PC-9 (cell line): ENCODE data around the gene TSTD1. TPM values are rescaled to one million over a fixed set of nuclear protein-coding genes. Genes with fewer than 3 reads are reported as not detected.

Source experiments
- BruUV-seq: library from RNA; stranded (reverse); fragments of 400-500 nt; replicated peaks from 2 replicates; lab custom pipeline; 2021; lab: Mats Ljungman, UMichigan
- CTCF ChIA-PET: fragments of 300-600 bp; sonication (Branson Sonifier 250); formaldehyde crosslinking; loops from one replicate; lab custom pipeline; 2022; ENCODE audit warnings: antibody characterized with exemption; lab: Charles Lee
- POLR2A ChIA-PET: fragments of 300-600 bp; sonication (Branson Sonifier 250); formaldehyde crosslinking; loops from one replicate; lab custom pipeline; 2022; ENCODE audit warnings: antibody characterized with exemption; ENCODE audit not compliant: unreplicated experiment; lab: Charles Lee
- DNase-seq, 2 experiments: peaks; one replicate each; pipeline versions ENCODE4 v3.0.0 to v3.0.0-alpha.2; 2015 to 2022; ENCODE audit warnings: mixed read lengths in 1 of 2
- H2AFZ ChIP-seq: fragments of 200-600 bp; sonication (generic); 2 replicates; pipeline ENCODE4 v1.8.1; 2017; ENCODE audit warnings: antibody characterized with exemption
- H3F3A ChIP-seq: fragments of 200-600 bp; sonication (generic); 2 replicates; pipeline ENCODE4 v1.8.1; 2017; ENCODE audit warnings: antibody characterized with exemption, mild to moderate bottlenecking, low read depth; ENCODE audit not compliant: insufficient read depth
- H3K27ac ChIP-seq: fragments of 200-600 bp; sonication (generic); 2 replicates; pipeline ENCODE4 v1.6.1; 2016; ENCODE audit warnings: mixed run types
- H3K27me3 ChIP-seq: fragments of 200-600 bp; sonication (generic); 2 replicates; pipeline ENCODE4 v1.6.1; 2016; ENCODE audit warnings: low read depth, mixed run types; ENCODE audit not compliant: insufficient read depth
- H3K36me3 ChIP-seq: fragments of 200-600 bp; sonication (generic); 2 replicates; pipeline ENCODE4 v1.6.1; 2016; ENCODE audit warnings: low read depth, mixed run types
- H3K4me1 ChIP-seq: fragments of 200-600 bp; sonication (generic); replicated peaks from 2 replicates; pipeline ENCODE4 v1.6.1; 2016; ENCODE audit warnings: mixed run types; ENCODE audit not compliant: insufficient read depth
- H3K4me2 ChIP-seq: fragments of 200-600 bp; sonication (generic); 2 replicates; pipeline ENCODE4 v1.6.1; 2017; ENCODE audit warnings: mixed run types
- H3K4me3 ChIP-seq: fragments of 200-600 bp; sonication (generic); 2 replicates; pipeline ENCODE4 v1.6.1; 2016; ENCODE audit warnings: mixed run types
- H3K79me2 ChIP-seq: fragments of 200-600 bp; sonication (generic); 2 replicates; pipeline ENCODE4 v1.6.1; 2017; ENCODE audit warnings: low read depth, mixed run types
- H3K9me2 ChIP-seq: fragments of 200-600 bp; sonication (generic); 2 replicates; pipeline ENCODE4 v1.8.1; 2017; ENCODE audit warnings: mild to moderate bottlenecking; ENCODE audit not compliant: insufficient read depth
- H3K9me3 ChIP-seq: fragments of 200-600 bp; sonication (generic); 2 replicates; pipeline ENCODE4 v1.8.1; 2016; ENCODE audit warnings: low read depth; ENCODE audit not compliant: insufficient read depth
- H4K20me1 ChIP-seq: fragments of 200-600 bp; sonication (generic); 2 replicates; pipeline ENCODE4 v1.8.1; 2017; ENCODE audit not compliant: insufficient read depth
- EZH2 ChIP-seq: fragments of 200-600 bp; sonication (generic); IDR thresholded peaks from 2 replicates; pipeline ENCODE4 v1.8.0; 2017; ENCODE audit warnings: antibody characterized with exemption, low read depth
- intact Hi-C: fragments of 100-400 bp; cut with micrococcal nuclease; formaldehyde crosslinking; loops from one replicate; pipeline ENCODE4 v1.10.0; 2022; ENCODE audit not compliant: unreplicated experiment
- total RNA-seq: library from RNA; stranded (reverse); gene quantifications from 2 replicates; pipeline ENCODE4 v1.2.3, GENCODE V29; 2021
- TF ChIP-seq, protein P1 (sequence below): fragments of 200-600 bp; sonication (generic); conservative IDR thresholded peaks from 2 replicates; pipeline ENCODE4 v1.6.1; 2017; ENCODE audit warnings: mixed run types, antibody characterized with exemption, mild to moderate bottlenecking, moderate library complexity

Gene TSTD1
- total RNA-seq, 1 experiment from 2014 or later: 51.4 TPM

- Histone ChIP-seq H3K27me3 (no peaks in the 10 kb centered on the region), H3K27ac (peak overlapping the region; percentile 97), H2AFZ (no peak overlapping the region), H3K4me2 (peak overlapping the region; percentile 91), H3K36me3 (no peaks in the 10 kb centered on the region), H3F3A (peaks cover 46% of the 10 kb centered on the region), H3K9me3 (no peaks in the 10 kb centered on the region), H3K79me2 (peaks cover 44% of the 10 kb centered on the region), H3K4me1 (peaks cover 45% of the 10 kb centered on the region), H3K4me3 (peak overlapping the region; percentile 59), H3K9me2 (no peaks in the 10 kb centered on the region), H4K20me1 (peaks cover 28% of the 10 kb centered on the region)
- CTCF ChIA-PET: interaction anchor here (1.0 kb wide), 1 partner anchor 24 kb away, joined by 3 read pairs; no protein-coding TSS in a partner anchor
- intact Hi-C loops: loop anchor here (2.0 kb wide), 2 partner anchors 17 to 25 kb away; partner anchors contain the start of gene TSTD1
- peak in 1 of 2 experiments; percentile 85 for DNase-seq
- BruUV-seq: no TSS peak
- TF ChIP-seq, protein P1, sequence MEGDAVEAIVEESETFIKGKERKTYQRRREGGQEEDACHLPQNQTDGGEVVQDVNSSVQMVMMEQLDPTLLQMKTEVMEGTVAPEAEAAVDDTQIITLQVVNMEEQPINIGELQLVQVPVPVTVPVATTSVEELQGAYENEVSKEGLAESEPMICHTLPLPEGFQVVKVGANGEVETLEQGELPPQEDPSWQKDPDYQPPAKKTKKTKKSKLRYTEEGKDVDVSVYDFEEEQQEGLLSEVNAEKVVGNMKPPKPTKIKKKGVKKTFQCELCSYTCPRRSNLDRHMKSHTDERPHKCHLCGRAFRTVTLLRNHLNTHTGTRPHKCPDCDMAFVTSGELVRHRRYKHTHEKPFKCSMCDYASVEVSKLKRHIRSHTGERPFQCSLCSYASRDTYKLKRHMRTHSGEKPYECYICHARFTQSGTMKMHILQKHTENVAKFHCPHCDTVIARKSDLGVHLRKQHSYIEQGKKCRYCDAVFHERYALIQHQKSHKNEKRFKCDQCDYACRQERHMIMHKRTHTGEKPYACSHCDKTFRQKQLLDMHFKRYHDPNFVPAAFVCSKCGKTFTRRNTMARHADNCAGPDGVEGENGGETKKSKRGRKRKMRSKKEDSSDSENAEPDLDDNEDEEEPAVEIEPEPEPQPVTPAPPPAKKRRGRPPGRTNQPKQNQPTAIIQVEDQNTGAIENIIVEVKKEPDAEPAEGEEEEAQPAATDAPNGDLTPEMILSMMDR: no peak
- TF ChIP-seq EZH2: no peak
- POLR2A ChIA-PET: interaction anchor here (1.0 to 1.9 kb wide), 2 partner anchors 17 to 24 kb away, joined by 3 to 8 read pairs; partner anchors contain the start of genes TSTD1 and USF1
Observed at GRCh38 chr1:161021970-161022353, 16.8 kb downstream of the TSTD1 start.

DNA sequence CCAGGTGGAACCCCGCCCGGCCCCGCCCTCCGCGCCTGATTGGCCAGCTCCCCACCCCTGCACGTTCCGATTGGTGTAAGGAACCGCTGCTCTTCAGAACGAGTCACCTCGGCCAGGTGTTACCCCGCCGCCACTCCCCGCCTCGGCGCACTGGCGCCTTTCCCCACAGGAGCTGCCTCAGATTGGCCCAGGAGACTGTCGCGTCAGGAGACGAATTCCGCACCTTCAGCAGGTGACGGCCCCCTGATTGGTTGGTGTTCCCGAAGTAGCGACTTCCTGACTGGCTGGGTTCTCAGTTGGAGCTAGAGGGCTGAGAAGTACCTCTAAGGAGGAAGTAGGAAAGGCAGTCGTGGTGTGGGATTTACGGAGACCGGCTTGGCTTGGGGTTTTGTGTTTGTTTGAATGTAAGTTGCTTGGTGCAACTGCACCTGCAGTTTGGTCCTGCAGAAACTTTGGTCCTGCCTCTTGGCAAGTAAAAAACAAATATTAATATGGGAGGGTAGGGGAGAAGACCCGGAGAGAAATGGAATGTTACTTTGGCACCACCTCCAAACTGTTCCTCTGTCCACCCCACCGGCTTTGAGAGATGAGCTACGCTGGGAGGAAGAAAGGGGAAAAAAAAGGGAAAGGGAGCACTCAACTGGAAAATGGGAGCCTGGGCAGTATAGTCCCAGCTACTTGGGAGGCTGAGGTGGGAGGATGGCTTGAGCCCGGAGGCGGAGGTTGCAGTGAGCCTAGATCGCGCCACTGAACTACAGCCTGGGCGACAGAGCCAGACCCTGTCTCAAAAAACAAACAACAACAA lies 17.4 kb downstream of the TSTD1 start:
- intact Hi-C loops: loop anchor here (2.0 kb wide), 2 partner anchors 17 to 25 kb away; partner anchors contain the start of gene TSTD1
- Histone ChIP-seq H3K9me2 (no peaks in the 10 kb centered on the region), H4K20me1 (peaks cover 28% of the 10 kb centered on the region), H3K9me3 (no peaks in the 10 kb centered on the region), H2AFZ (no peak overlapping the region), H3K4me1 (peaks cover 49% of the 10 kb centered on the region), H3K27me3 (no peaks in the 10 kb centered on the region), H3K4me3 (peak overlapping the region; percentile 93), H3K79me2 (peaks cover 50% of the 10 kb centered on the region), H3K27ac (peak overlapping the region; percentile 97), H3K4me2 (peak overlapping the region; percentile 93), H3K36me3 (no peaks in the 10 kb centered on the region), H3F3A (peaks cover 46% of the 10 kb centered on the region)
- ChIA-PET CTCF (interaction anchor here (0.6 to 1.3 kb wide), 6 partner anchors 17 to 241 kb away, joined by 3 to 6 read pairs (median 4); partner anchors contain the start of genes NECTIN4 and TSTD1), POLR2A (interaction anchor here (0.6 to 1.9 kb wide), 13 partner anchors 9 to 939 kb away, joined by 3 to 24 read pairs (median 4); partner anchors contain the start of genes NECTIN4, TSTD1 and USF1)
- DNase-seq: peak; percentile 99
- BruUV-seq: TSS peak; percentile 93
- TF ChIP-seq EZH2: no peak
- TF ChIP-seq, protein P1: no peak

DNA sequence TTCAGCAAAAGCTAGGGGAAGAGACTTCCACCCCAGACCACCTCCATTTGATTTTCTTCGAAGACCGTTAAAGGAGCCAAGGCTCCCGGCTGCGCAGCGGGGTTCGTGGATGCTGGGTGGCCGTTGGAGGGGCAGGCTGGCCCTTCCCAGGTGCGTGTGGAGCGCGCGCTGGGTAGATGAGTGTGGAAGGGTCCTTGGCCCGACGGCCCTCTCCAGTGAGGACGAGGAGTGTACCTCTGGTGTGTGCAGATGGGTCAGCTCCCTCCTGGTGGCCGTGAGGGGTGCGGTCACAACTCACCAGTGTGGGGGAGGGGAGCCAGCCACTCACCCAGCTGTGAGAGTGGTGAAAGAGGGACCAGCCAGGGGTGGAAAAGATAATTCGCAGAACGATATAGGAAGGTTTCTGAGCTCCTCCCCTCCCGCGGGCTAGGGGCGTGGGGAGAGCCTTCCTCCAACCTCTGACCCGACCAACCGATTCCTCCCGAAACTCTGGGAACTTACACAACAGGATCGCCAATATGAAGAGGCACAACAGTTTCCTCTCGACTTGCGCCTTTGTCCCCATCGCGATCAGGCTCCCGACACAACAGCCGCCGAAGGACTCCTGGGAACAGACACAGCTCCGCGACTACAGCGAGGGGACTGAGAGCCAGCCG lies 18.1 kb downstream of the TSTD1 start, which contains the start of gene F11R:
Gene F11R, minus strand, starts transcription at position 644 of the 656 bp plus-strand sequence. Its CDS starts 79 bp downstream, at position 565.
- peak within 1 kb of the TSS; percentile 93 for H3K4me3 ChIP-seq
- ChIA-PET POLR2A (interaction anchor here (0.6 to 1.9 kb wide), 12 partner anchors 10 to 918 kb away, joined by 3 to 8 read pairs (median 4); partner anchors contain the start of genes NECTIN4, TSTD1 and USF1), CTCF (interaction anchor here (0.6 to 1.3 kb wide), 4 partner anchors 18 to 239 kb away, joined by 3 to 6 read pairs (median 4); partner anchors contain the start of genes NECTIN4 and TSTD1)
- H3F3A ChIP-seq: peaks cover 50% of the 10 kb centered on the region
- peak within 1 kb of the TSS; percentile 93 for H3K4me2 ChIP-seq
- peak within 1 kb of the TSS; percentile 45; the same call in 1 of the 2 replicates for H2AFZ ChIP-seq
- BruUV-seq: TSS peak; percentile 63
- no peaks in the 10 kb centered on the region for H3K27me3 ChIP-seq
- H3K9me2 ChIP-seq: no peaks in the 10 kb centered on the region
- peak within 1 kb of the TSS; percentile 97 for H3K27ac ChIP-seq
- H4K20me1 ChIP-seq: peaks cover 28% of the 10 kb centered on the region
- no peaks in the 10 kb centered on the region for H3K9me3 ChIP-seq
- TF ChIP-seq, protein P1: peak; percentile 54; the same call in 1 of the 2 replicates
- TF ChIP-seq EZH2: no peak
- H3K4me1 ChIP-seq: peaks cover 56% of the 10 kb centered on the region
- H3K79me2 ChIP-seq: peaks cover 57% of the 10 kb centered on the region
- H3K36me3 ChIP-seq: no peaks in the 10 kb centered on the region
- intact Hi-C loops: loop anchor here (2.0 kb wide), 2 partner anchors 18 to 24 kb away; partner anchors contain the start of gene TSTD1
- DNase-seq: peak; percentile 55 to 72
